ENCODE results near the gene CCL22.

DNA sequence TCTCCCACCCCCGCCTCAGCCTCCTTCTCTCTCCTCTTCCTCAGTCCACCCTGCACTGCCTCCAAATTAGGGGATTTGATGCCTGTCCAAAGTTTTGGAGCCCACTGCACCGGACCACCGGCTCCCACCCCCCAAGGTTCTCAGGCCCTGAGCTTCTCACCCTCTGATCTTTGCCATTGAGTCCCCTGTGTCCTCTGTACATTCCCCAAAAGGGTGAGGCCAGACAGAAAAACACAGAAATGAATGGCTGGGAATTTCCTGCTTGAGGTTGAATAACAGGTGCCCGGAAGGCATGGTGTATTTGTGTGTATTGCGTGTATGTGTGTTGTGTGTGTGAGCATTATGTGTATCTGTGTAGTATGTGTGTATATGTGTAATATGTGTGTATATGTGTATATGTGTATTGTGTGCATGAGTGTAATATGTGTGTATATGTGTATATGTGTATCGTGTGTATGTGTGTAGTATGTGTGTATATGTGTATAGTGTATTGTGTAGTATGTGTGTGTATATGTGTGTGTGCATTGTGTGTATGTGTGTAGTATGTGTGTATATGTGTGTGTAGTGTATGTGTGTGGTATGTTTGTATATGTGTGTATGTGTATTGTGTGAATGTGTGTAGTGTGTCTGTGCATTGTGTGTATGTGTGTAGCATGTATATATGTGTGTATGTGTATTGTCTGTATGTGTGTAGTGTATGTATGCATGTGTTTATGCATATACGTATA lies 29.9 kb downstream of the CCL22 start:
- TF ChIP-seq, protein P1, sequence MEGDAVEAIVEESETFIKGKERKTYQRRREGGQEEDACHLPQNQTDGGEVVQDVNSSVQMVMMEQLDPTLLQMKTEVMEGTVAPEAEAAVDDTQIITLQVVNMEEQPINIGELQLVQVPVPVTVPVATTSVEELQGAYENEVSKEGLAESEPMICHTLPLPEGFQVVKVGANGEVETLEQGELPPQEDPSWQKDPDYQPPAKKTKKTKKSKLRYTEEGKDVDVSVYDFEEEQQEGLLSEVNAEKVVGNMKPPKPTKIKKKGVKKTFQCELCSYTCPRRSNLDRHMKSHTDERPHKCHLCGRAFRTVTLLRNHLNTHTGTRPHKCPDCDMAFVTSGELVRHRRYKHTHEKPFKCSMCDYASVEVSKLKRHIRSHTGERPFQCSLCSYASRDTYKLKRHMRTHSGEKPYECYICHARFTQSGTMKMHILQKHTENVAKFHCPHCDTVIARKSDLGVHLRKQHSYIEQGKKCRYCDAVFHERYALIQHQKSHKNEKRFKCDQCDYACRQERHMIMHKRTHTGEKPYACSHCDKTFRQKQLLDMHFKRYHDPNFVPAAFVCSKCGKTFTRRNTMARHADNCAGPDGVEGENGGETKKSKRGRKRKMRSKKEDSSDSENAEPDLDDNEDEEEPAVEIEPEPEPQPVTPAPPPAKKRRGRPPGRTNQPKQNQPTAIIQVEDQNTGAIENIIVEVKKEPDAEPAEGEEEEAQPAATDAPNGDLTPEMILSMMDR (IDR thresholded peaks at IDR 0.05; ENCODE audit: low read length), result no peak
- no peak for TF ChIP-seq EZH2 (IDR thresholded peaks at IDR 0.05; ENCODE audit: borderline replicate concordance, low read length)

All from OCI-LY1 (cell line).